Thyroid gland (tissue), 4 donors: ENCODE measurements around the gene ADAMTS13.

Source experiments
- POLR2A ChIP-seq, 2 donors: fragments of 450-650 bp; IDR thresholded peaks; one replicate each; pipeline ENCODE4 v1.6.1; 2017; ENCODE audit warnings: antibody characterized with exemption in 2 of 2, mild to moderate bottlenecking in 2 of 2, moderate library complexity in 1 of 2
- TF ChIP-seq, protein P1 (sequence below), 6 experiments: fragments of 200-600 bp in 3 of 6; fragments of 450-650 bp in 3 of 6; sonication (generic) in 3 of 6; IDR thresholded peaks; one replicate each; pipeline ENCODE4 v1.5.1; 2016 to 2019; ENCODE audit warnings: antibody characterized with exemption in 6 of 6, mild to moderate bottlenecking in 2 of 6, inconsistent platforms in 1 of 6, moderate library complexity in 1 of 6

DNA sequence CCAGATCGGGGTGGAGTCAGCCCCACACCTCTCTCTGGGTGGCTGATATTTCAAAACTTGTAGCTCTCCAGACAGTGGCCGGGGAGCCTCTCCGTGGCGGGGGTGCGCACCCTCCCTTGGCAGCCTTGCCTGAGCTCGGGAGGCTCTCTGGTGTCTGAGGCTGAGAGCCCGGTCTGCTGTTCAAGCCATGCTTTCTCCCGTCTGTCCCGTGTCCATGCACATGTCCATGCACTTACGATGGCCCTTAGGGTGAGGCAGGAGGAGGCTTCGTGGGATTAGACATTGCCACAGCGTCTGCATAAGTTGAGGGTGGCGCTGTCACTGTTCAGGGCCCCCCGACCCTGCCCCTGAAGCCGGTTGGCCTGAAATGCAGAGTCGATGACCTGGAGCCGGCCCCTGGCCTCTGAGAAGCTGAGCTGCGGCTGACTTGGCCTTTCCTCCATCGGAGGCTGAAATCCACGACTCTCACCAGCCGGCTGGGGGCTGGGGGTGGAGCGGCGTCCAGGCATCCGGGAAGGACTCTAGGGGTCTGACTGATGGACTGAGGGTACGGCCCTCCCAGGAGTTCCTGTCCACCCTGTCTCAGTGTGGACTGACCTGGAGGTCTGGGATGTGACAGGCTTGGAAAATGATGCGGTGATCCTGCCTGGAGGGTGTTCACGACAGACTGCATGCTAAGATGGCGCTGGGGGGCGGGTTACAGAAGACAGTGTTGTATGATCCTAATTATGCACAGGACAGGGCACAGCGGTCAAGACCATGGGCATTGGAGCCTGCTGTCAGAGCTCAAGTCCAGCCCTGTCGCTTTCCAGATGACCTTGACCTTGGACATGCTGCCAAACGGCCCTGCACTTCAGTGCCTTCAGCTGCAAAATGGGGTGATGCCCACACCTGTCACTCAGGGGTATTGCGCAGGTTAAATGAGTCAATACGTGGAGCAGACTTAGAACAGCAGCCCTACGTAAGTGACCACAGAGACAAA lies 75.0 kb downstream of the ADAMTS13 start:
- TF ChIP-seq, protein P1, sequence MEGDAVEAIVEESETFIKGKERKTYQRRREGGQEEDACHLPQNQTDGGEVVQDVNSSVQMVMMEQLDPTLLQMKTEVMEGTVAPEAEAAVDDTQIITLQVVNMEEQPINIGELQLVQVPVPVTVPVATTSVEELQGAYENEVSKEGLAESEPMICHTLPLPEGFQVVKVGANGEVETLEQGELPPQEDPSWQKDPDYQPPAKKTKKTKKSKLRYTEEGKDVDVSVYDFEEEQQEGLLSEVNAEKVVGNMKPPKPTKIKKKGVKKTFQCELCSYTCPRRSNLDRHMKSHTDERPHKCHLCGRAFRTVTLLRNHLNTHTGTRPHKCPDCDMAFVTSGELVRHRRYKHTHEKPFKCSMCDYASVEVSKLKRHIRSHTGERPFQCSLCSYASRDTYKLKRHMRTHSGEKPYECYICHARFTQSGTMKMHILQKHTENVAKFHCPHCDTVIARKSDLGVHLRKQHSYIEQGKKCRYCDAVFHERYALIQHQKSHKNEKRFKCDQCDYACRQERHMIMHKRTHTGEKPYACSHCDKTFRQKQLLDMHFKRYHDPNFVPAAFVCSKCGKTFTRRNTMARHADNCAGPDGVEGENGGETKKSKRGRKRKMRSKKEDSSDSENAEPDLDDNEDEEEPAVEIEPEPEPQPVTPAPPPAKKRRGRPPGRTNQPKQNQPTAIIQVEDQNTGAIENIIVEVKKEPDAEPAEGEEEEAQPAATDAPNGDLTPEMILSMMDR (IDR thresholded peaks at IDR 0.05) = no peak
- no peak for TF ChIP-seq POLR2A (IDR thresholded peaks at IDR 0.05)
